Measurements from ENCODE around the gene NPBWR2.

NPBWR2 gene

GRCh38 chr20:64106981-64107735, at the start of gene NPBWR2:
TSS of gene NPBWR2 (minus strand) at chr20:64107565. CDS start at chr20:64106831, 734 bp downstream.
- no peak for DNase-seq (ENCODE audit: low spot score)

DNA sequence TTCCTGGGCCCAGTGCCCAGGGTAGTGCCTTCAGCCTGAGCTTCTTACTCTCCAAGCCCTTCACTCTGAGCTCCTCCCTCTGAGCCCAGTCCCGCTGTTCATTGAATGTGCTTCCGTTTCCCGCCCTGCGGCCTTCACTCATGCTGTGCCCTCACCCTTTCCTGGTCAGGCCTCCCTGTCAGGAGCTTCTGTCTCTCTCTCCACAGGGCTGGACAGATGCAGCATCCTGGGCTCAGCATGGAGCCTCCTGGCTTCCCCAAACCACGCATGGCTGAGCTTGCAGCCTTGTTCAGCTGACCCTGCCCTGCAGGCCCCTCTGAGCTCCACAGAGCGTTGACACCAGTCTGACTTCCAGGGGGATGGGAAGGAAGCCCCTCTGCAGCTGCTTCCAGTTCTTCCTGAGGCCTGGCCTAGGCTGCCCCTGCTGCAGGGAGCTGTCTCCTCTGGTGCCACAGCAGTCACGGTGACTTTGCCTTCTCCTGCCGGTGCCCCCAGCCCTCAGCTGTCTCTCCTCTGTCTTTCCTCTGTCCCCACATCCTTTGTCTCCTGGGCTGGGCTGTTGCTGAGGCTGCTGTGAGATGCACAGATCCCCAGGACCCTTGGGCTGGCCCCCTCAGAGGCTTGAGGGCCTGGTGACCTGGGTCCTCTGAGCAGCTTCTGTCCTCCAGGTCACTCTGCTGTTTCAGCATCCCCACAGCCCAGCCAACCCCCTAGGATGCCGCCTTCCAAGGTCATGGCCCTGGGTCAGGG, 48.9 kb upstream of the NPBWR2 start:
- DNase-seq (ENCODE audit: low spot score): no peak

DNA sequence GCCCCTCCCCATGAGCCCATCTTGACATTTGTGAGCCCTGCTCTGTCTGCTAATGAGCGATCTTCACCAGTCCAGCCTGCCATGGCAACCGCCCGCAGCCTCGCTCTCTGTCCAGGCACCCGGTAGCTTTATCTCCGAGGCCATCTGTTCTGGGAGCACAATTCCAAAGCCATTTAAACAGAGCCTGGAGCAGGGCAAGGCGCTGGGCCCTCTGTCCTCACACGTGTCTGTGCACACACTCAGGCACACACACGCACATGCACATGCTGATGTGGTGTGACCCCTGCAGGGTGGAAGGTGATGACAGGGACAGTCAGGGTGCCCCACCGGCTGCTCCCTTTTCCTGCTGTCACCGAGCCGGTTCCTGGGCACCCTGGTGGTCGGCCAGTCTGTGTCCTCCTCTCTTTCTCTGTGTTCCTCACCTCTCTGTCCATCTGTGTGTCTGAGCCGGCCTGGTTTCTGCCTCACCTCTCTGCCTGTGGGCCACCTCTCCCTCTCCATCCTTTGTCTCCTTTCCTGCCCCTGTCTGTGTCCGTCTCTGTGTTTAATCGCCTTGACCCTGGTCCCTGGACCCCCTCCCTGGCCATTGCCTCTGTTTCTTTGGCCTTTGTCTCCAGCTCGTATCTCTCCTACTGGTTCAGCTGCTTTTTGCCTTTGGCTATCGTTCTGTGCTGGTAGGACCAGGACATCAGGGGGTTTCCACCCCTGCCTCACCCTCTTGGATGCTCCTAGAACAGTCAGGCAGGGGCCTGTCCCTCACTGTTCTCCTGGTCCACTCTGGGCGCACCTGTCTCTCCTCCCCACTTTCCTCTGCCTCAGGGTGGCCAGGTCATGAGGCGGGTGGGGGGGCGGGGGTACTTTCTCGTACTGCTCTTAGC, 48.1 kb upstream of the NPBWR2 start:
- DNase-seq (ENCODE audit: low spot score): no peak

- no peak for DNase-seq (ENCODE audit: low spot score)
Observed at GRCh38 chr20:64154590-64155257, 47.4 kb upstream of the NPBWR2 start.

- no peak for DNase-seq (ENCODE audit: low spot score)
Observed at GRCh38 chr20:64153861-64154589, 46.7 kb upstream of the NPBWR2 start.

DNA sequence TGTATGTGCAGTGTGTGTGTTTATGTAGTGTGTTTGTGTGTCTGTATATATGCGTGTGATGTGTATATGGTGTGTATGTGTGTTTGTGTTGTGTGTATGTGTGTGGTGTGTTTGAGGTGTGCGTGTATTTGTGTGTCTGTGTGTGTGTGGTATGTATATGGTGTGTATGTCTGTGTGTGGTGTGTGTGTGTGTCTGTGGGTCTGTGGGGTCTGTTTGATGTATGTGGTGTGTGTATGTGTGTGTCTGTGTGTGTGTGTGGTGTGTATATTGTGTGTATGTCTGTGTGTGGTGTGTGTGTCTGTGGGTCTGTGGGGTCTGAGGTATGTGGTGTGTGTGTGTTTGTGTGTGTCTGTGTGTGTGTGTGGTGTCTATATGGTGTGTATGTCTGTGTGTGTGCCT, 46.0 kb upstream of the NPBWR2 start:
- DNase-seq (ENCODE audit: low spot score): no peak

GRCh38 chr20:64152906-64153305, 45.5 kb upstream of the NPBWR2 start:
- no peak for DNase-seq (ENCODE audit: low spot score)

GRCh38 chr20:64151633-64152530, 44.5 kb upstream of the NPBWR2 start:
- DNase-seq (ENCODE audit: low spot score): no peak

DNA sequence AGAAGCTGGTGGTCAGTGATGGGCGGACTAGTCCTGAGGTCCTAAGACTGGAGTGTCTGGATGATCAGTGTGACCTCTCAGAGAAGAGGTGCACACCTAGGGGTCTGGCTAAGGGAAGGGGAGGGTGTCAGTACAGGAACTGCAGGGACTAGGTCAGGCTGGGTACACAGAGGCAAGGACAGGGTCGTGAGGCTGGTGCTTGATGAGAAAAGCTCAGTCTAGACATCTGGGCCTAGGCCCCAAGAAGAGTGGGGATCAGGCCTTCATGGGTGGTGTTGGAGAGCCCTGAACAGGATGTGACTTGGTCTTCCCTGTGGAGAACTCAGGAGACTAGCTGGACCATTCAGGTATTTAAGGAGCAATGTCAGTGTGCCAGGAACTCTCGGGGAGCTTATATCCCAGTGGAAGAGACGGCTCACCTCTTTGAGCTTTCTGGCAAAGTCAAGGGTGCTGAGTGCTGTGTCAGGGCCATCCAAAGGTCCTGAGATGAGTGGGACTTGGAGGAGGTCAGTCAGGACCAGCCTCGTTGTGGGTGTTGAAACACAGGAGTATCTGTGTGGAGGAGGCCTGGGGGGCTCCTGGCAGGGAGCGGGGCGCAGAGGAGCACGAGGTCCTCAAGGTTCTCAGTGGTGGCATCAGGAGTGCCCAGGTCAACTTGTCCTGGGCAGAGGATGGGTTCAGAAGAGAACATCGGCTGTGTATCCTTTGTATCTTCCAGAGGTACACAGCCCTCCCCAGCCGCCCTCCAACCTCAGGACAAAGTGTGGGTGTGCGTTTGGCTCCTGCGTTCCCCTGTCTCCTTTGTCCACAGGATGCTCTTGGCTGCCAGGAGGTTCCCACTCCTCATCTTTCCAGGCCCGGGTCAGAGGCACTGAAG, 43.6 kb upstream of the NPBWR2 start:
- DNase-seq (ENCODE audit: low spot score): no peak

GRCh38 chr20:64149809-64150560, 42.6 kb upstream of the NPBWR2 start:
- DNase-seq (ENCODE audit: low spot score): no peak

GRCh38 chr20:64149141-64149540, 41.8 kb upstream of the NPBWR2 start:
- DNase-seq (ENCODE audit: low spot score): no peak

DNA sequence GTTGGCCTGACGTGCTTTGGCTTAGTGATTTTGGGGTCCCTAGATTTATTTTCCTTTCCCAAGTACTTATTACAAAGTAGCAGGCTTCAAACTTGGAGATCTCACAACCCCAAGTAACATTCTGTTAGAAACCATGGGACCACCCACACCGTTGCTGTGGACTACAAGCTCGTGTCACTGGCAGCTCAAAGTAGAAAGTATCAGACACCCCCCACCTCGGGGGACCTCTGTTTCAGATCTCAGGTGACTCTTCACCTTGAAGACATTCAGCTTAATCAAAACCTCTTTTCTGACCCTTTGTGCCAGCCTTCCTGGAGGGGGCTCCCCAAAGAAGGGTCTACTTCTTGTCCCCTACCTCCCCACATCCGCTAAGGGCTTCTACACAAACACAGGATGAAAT, 41.2 kb upstream of the NPBWR2 start:
- DNase-seq (ENCODE audit: low spot score): no peak

DNA sequence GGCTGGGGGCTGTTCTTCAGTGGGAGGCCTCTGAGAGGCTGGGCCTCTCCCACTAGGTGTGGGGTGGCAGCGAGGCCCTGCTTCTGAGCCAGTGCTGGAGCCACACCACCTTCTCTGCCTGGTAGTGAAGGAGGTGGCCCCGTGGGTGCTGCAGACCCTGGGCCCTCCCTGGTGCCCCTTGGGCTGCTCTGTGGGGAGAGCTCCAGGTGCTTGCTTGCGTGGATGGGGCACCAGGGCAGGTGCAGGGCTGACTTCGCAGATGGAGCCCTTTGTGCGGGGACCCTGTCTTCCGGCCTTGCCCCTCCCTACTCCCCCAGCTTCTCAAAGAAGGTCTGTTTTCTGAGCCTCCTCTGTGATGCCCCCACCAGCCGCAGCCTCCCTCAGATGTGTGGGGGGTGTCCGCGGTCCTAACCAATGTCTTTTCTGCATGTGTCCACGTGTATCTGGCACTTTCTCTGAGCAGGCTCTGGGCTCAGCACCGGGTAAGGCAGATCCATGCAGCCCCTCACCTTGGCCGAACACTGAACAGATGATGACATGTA, 39.6 kb upstream of the NPBWR2 start:
- no peak for DNase-seq (ENCODE audit: low spot score)

GRCh38 chr20:64146301-64146935, 39.1 kb upstream of the NPBWR2 start:
- peak; percentile 87 for DNase-seq (ENCODE audit: low spot score)

DNA sequence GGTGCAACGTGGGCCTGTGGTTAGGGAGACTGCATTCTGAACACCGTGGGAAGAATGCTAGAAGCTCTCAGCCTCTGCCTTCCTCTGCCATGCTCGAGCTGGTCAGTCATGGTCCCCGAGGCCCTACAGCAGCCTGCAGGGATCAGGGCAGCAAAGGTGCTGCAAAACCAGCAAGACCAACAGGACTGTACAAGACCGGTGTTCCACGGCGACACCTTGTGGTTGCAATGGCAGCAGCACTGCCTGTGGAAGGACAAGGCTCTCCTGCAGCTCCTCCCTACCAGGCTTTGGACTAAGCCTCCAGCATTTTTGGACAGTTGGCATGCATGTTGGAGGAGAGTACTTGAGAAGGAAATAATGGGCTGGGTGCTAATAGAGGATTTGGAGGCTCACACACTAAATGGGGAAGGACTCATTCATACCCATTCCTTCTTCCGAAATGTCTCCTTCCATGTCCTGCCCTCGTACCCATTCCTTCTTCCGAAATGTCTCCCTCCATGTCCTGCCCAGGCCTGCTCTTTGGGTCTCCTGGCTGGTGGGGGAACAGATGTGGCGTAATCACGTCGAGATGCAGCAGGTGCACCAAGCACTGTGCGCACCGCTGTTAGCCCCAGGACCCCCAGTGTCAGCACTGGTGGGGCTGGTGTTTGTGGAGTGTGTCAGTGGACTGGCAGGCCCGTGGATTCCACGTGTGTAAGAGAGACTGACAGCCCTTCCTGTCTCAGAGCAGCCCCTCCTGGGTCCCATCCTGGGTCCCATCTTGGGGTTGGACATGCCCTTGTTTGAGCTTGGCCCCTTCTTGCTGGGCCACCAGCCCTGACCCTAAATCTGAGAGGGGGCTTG, 38.3 kb upstream of the NPBWR2 start:
- no peak for DNase-seq (ENCODE audit: low spot score)

- DNase-seq (ENCODE audit: low spot score): no peak
Observed at GRCh38 chr20:64144144-64144912, 37.0 kb upstream of the NPBWR2 start.

Data from D341Med (cell line).